NCI-H526 (cell line): ENCODE data around the gene VSIR.

Experiments used
- DNase-seq, 2 experiments: peaks; one replicate each; lab custom pipeline; 2025; lab: John Stamatoyannopoulos, UW

VSIR gene

DNA sequence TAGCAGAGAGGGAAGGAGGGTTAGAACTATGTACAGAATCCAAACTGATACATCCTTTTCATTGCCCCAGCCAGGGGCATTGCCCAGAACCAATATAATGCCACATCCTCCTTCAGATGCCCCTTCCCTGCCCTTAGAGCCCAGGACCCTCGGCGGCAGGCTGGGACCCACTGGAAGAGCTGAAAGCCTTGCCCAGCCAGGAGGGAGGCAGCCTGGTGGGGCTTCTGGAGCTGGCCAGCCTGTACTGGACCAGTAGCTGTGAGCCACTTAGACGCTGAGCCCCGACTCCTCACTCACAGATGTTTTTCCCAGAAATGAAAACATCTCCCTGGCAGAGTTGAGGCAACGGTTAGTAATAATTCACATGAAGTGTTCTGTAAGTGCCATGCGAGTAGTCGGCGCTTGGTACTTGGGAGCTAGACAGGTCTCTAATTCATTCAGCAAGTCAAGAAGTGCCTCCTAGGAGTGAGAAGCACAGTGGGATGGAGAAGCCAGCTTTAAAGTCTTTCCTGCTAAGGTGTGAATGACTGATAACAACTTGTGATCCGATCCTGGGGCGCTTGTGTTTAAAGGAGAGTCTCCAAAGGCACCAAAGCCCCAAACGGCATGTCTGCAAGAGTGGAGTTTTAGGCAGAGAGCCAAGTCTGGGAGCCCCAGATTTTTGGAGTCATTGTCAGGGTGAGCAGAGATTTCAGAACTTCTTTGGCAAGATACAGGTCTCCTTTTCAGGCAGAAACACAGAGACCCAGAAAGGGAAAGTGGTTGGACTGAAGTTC, 9.8 kb downstream of the VSIR start:
- no peak for DNase-seq

GRCh38 chr10:71762324-71762723, 11.0 kb downstream of the VSIR start:
- DNase-seq, result peak in 1 of 2 experiments; percentile 11

- DNase-seq, result no peak
These were observed 11.7 kb downstream of the VSIR start for GRCh38 chr10:71761541-71762113.

DNA sequence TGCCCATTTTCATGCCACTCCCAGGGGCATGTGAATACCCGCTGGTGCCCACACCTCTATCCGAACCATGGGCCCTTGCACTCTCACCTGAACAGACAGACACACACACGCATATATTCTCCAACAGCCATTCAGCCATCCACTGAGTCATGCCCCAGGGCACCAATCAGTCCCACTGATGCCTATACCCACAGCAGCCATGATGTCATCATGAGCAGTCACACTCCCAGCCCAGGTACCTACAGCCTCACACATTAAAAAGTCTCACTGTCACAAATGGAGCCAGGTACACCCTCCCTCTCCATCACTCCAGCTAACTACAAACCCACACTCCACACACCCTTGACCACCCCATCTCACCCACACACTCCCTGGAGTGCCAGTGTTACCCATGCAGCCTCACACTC, 12.2 kb downstream of the VSIR start:
- DNase-seq, result no peak

GRCh38 chr10:71757399-71757922, 15.9 kb downstream of the VSIR start:
- DNase-seq, result no peak

DNA sequence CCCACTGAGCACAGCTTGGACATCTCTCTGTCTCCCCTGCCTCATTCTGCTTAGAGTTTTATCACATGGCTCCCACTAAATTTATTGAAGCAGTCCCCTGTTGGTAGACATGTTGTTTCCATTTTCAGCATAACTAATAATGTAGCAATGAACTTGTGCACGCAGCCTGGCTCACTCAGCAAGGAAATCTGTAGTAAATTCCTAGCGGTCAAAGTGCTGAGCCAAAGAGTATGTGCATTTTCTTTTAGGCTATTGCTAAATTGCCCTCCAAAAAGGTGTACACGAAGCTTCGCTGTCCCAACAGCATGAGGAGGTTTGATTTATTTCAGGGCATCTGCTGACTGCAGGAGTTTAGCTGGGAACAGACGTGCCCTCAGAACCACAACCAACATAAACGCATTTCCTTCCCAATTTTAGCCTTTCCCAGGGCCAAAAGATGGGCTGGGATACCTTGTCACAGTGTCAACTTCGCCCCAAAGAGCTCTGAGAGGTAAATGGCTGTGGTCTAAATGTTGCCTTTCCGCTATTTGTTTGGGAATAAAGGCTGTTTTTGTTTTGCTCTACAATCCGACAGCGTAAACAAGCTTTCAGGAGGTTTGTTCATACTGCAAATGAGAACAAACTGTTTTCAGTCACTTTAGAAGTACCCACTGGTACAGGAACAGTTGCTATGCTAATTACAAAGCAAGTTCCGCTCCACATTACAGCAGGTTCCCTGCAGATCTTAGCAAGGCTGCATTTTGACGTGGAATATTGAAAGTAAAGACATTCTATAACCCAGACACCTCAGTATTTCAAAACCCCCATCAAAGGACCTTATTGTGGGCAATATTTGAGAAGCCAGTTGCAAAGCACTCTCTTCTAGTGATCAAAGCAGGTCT, 16.8 kb downstream of the VSIR start:
- DNase-seq, result no peak

DNA sequence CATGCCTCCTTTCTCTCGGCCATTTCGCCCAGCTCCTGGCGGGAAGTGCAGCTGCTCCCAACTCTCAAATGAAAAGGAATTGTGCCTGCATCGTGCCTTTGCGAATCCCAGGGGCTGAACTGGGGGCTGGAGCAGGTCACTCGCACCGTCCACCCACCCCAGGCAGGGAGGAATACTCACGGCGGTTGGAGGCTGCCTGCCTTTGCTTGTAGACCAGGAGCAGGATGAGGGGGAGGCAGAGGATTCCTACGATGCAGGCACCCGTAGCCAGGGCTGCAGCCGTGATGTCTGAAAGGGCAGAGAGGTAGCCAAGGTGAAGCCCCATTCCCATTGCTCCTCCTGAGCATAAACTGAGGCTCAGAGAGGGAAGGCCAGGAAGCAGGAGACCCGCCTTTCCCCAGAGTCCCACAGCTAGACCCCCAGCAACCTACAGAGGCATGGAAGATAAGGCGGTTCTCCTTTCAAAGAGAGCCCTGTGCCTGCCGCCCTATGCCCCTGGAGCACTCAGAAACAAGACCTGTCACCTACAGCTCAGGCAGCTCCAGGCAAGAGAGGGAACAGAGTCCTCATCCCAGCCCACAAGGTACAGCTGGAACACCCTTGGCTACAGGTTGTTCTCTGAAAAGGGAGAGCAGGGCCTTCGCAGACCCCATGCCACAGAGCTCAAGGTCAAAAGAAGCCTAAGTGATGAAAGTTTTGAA, 18.0 kb downstream of the VSIR start:
- DNase-seq, result no peak

DNA sequence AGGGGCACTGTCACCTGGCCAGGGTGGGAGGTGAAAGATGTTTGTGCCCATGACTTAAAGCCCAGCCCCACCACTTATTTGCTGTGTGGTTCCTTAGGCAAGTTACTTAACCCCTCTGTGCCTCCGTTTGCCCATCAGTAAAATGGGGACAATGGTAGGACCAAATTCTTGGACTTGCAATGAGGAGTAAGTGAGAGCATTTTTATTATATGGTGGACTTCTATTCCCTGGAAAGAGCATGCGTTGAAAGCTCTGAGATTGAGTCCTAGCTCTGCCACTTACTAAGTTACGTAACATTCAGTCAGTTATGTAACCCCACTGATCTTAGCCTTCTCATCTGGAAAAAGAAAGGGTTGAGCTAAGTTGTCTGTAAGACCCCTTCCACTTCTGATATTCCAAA, 18.8 kb downstream of the VSIR start:
- no peak for DNase-seq

- no peak for DNase-seq
These were observed 19.3 kb downstream of the VSIR start for GRCh38 chr10:71753960-71754505.

DNA sequence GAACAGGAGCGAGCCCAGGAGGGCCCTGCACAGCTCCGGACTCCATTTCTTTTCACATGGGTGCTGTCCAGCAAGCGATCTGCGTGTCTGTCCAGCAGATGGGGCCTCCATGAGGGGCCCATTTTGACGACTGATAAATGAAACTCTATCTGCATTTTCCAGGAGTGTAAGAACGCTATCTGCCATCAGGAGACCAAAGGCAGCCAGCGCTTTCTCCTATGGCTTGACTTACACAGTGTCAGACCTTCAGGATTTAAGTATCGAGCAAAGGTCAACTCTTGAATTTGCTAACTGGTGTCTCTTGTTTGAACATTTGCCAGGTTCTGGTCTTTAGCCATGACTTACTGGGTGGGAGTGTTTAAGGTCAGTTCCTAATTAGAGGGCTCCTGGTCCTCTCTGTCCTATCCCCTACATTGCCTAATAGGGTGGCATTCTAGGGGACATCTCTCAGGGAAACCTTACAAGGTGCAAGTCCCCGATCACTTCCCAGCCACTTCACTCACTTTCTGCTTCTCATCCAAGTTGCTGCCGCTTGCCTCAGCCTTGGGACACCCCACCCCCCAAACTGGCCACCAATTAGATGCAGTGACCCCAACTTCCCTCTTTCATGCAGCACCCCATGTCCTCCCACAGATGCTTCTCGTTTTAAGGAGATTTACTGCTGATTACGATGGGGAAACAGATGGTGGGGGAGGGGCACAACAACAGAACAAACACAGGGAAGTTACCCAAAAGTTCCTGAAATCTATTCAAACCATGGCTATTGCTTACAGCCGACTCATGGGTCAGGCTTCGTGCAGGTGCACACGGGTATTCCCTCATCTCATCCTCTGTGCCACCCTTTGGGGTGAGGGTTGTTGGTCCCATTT, 20.0 kb downstream of the VSIR start:
- DNase-seq, result no peak

GRCh38 chr10:71752391-71753090, 20.8 kb downstream of the VSIR start:
- DNase-seq, result no peak

- DNase-seq, result no peak
These were observed 21.6 kb downstream of the VSIR start for GRCh38 chr10:71751515-71752224.

- DNase-seq, result no peak
These were observed 22.3 kb downstream of the VSIR start for GRCh38 chr10:71750986-71751385.

- DNase-seq, result no peak
These were observed 23.0 kb downstream of the VSIR start for GRCh38 chr10:71750124-71750841.

- no peak for DNase-seq
These were observed 23.9 kb downstream of the VSIR start for GRCh38 chr10:71749396-71749795.

DNA sequence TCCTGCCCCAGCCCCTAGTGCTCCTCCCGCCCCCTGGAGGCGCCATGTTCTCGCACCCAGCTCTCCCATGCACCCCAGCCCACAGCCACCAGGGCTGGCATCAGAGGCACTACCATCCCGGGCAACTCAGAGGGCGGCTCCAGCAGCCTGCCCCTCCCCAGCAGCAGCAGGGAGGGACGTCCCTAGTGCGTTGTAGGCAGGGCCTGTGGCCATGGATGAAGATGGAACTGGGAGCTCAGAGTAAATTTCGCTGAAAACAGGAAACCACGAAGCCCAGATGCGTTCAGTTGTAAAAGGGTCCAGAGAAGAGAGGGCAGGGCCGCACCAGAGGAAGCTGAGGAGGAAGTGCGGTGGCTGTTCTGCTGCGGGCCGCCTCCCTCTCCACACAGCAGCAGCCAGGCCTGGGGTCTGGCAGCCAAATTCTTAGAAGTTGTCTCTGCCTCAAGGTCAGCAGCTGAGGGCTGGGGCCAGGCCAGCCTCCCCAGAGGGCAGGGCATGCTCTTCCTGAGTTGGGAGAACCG, 24.6 kb downstream of the VSIR start:
- no peak for DNase-seq

GRCh38 chr10:71747551-71748523, 25.5 kb downstream of the VSIR start:
- peak in 1 of 2 experiments; percentile 14 for DNase-seq
